ENCODE measurements around the gene AKAP6.

Gene AKAP6

GRCh38 chr14:32846821-32847365 is 517.8 kb downstream of the AKAP6 start:
- no peaks in the 10 kb centered on the region for H3K36me3 ChIP-seq (replicated peaks)
- H3K4me3 ChIP-seq (ENCODE audit: low read depth, low read length): no peak overlapping the region
- no peaks in the 10 kb centered on the region for H3K27me3 ChIP-seq (replicated peaks)
- in situ Hi-C loops (cut with HindIII; ENCODE audit: low pct_ligation_motif_present, low sequenced_read_pairs): no loop called here
- DNase-seq: no peak
- no peak for TF ChIP-seq CTCF (IDR thresholded peaks at IDR 0.05; ENCODE audit: low read depth, low read length, missing control alignments)
- peak overlapping the region; percentile 20 for H3K27ac ChIP-seq

GRCh38 chr14:32847867-32848266 is 518.8 kb downstream of the AKAP6 start:
- H3K36me3 ChIP-seq (replicated peaks): no peaks in the 10 kb centered on the region
- in situ Hi-C loops (cut with HindIII; ENCODE audit: low pct_ligation_motif_present, low sequenced_read_pairs): no loop called here

GRCh38 chr14:32865827-32866376 is 536.8 kb downstream of the AKAP6 start:
- DNase-seq: no peak
- in situ Hi-C loops (cut with HindIII; ENCODE audit: low pct_ligation_motif_present, low sequenced_read_pairs): no loop called here
- no peak overlapping the region for H3K4me3 ChIP-seq (ENCODE audit: low read depth, low read length)
- TF ChIP-seq CTCF (IDR thresholded peaks at IDR 0.05; ENCODE audit: low read depth, low read length, missing control alignments): no peak
- no peaks in the 10 kb centered on the region for H3K27me3 ChIP-seq (replicated peaks)
- H3K27ac ChIP-seq: no peak overlapping the region
- no peaks in the 10 kb centered on the region for H3K36me3 ChIP-seq (replicated peaks)

More at GRCh38 chr14:32847867-32848266, 518.8 kb downstream of the AKAP6 start:
- DNase-seq: no peak
- Histone ChIP-seq H3K27ac (no peak overlapping the region), H3K4me3 (ENCODE audit: low read depth, low read length) (no peak overlapping the region), H3K27me3 (replicated peaks) (no peaks in the 10 kb centered on the region)
- TF ChIP-seq CTCF (IDR thresholded peaks at IDR 0.05; ENCODE audit: low read depth, low read length, missing control alignments): no peak

- H3K4me3 ChIP-seq (ENCODE audit: low read depth, low read length): no peak overlapping the region
- no peaks in the 10 kb centered on the region for H3K27me3 ChIP-seq (replicated peaks)
- no peaks in the 10 kb centered on the region for H3K36me3 ChIP-seq (replicated peaks)
- peak; percentile 14 for DNase-seq
- in situ Hi-C loops (cut with HindIII; ENCODE audit: low pct_ligation_motif_present, low sequenced_read_pairs): no loop called here
- no peak overlapping the region for H3K27ac ChIP-seq
- TF ChIP-seq CTCF (IDR thresholded peaks at IDR 0.05; ENCODE audit: low read depth, low read length, missing control alignments): no peak
Observed at GRCh38 chr14:32883188-32883587, 554.1 kb downstream of the AKAP6 start.
